ENCODE results near the gene RNU5D-1.

RNU5D-1 gene

GRCh38 chr1:44696789-44697345 is 34.1 kb downstream of the RNU5D-1 start:
- TF ChIP-seq CTCF (conservative IDR thresholded peaks at IDR 0.05) (no peak), ZFX (IDR thresholded peaks at IDR 0.05) (no peak)
- no peak overlapping the region for H3K27ac ChIP-seq

GRCh38 chr1:44696101-44696500 is 34.9 kb downstream of the RNU5D-1 start:
- TF ChIP-seq CTCF (conservative IDR thresholded peaks at IDR 0.05) (no peak), ZFX (IDR thresholded peaks at IDR 0.05) (no peak)
- H3K27ac ChIP-seq, result no peak overlapping the region

DNA sequence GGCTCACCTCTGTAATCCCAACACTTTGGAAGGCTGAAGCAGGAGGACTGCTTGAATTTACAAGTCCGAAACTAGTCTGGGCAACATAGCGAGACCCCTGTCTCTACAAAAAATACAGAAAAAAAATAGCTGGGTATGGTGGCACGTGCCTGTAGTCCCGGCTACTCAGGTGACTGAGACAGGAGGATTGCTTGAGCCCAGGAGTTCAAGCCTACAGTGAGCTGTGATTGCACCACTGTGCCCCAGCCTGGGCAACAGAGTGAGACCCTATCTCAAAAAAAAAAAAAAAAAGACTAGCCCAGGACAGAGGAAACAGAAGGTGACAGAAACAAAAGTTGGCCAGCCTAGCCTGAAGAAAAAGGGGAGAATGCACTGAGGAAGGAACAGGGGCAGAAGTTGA is 35.3 kb downstream of the RNU5D-1 start:
- no peak overlapping the region for H3K27ac ChIP-seq
- TF ChIP-seq ZFX (IDR thresholded peaks at IDR 0.05), result no peak
- no peak for TF ChIP-seq CTCF (conservative IDR thresholded peaks at IDR 0.05)

DNA sequence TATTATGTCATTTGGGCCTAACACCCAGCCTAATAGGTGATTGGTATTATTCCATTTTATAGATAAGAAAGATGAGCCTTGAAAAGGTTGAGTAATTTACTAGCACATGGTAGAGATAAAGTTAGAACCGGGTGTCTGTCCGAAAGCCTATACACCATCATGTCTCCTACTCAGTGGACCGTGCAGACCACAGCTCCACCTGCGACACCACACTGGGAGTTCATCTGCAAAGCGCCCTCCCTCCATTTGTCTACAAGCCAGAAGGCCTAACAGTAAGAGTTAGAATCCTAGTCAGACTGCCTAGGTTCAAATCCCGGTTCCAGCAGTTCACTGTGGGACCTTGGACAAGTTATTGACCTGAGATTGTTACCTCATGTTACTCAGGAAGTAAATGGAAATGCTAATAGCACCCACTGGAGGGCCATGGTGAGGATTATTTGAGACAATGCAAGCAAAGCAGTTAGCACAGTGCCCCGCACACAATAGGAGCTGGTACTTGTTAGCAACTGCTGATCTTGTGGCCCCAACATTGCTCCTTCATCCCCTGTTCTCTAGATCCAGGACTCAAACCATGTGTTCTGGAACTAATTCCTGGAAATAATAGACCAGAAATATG is 36.0 kb downstream of the RNU5D-1 start:
- no peak overlapping the region for H3K27ac ChIP-seq
- TF ChIP-seq CTCF (conservative IDR thresholded peaks at IDR 0.05) (no peak), ZFX (IDR thresholded peaks at IDR 0.05) (no peak)

- TF ChIP-seq CTCF (conservative IDR thresholded peaks at IDR 0.05), result no peak
- TF ChIP-seq ZFX (IDR thresholded peaks at IDR 0.05), result no peak
- no peak overlapping the region for H3K27ac ChIP-seq
Observed at GRCh38 chr1:44693900-44694299, 37.1 kb downstream of the RNU5D-1 start.

- no peak overlapping the region for H3K27ac ChIP-seq
- no peak for TF ChIP-seq ZFX (IDR thresholded peaks at IDR 0.05)
- no peak for TF ChIP-seq CTCF (conservative IDR thresholded peaks at IDR 0.05)
Observed at GRCh38 chr1:44693159-44693558, 37.8 kb downstream of the RNU5D-1 start.

- no peak overlapping the region for H3K27ac ChIP-seq
- TF ChIP-seq CTCF (conservative IDR thresholded peaks at IDR 0.05) (no peak), ZFX (IDR thresholded peaks at IDR 0.05) (no peak)
Observed at GRCh38 chr1:44689447-44689765, 41.6 kb downstream of the RNU5D-1 start.

All from C4-2B (cell line).